Stimulated activated CD4-positive, alpha-beta T cell treated with anti-CD3 and anti-CD28 coated beads, Interleukin-12 subunit alpha, Interleukin-12 subunit beta, amount 100 ng/mL, for 4 hours (primary cell): Measurements from ENCODE around the gene TRPV4.

Experiments
- DNase-seq: peaks from one replicate; pipeline ENCODE4 v3.0.0-alpha.2; 2020

The TRPV4 gene

GRCh38 chr12:109760930-109761921 is 72.0 kb downstream of the TRPV4 start:
- DNase-seq, result no peak

GRCh38 chr12:109760031-109760929 is 72.9 kb downstream of the TRPV4 start:
- no peak for DNase-seq

GRCh38 chr12:109759595-109759994 is 73.6 kb downstream of the TRPV4 start:
- DNase-seq, result no peak

GRCh38 chr12:109758426-109759420 is 74.5 kb downstream of the TRPV4 start:
- DNase-seq, result no peak

- DNase-seq, result no peak
Measured at GRCh38 chr12:109757671-109758265, 75.4 kb downstream of the TRPV4 start.

- DNase-seq, result no peak
Measured at GRCh38 chr12:109756457-109756856, 76.7 kb downstream of the TRPV4 start.

- no peak for DNase-seq
Measured at GRCh38 chr12:109753959-109754358, 79.2 kb downstream of the TRPV4 start.

- no peak for DNase-seq
Measured at GRCh38 chr12:109753054-109753401, 80.2 kb downstream of the TRPV4 start.

- DNase-seq, result no peak
Measured at GRCh38 chr12:109752117-109753053, 80.8 kb downstream of the TRPV4 start.

- DNase-seq, result no peak
Measured at GRCh38 chr12:109744986-109745942, 87.9 kb downstream of the TRPV4 start.

- DNase-seq, result no peak
Measured at GRCh38 chr12:109744026-109744425, 89.2 kb downstream of the TRPV4 start.

- DNase-seq, result no peak
Measured at GRCh38 chr12:109743076-109743910, 89.9 kb downstream of the TRPV4 start.

GRCh38 chr12:109741970-109742703 is 91.1 kb downstream of the TRPV4 start:
- no peak for DNase-seq

GRCh38 chr12:109741286-109741969 is 91.8 kb downstream of the TRPV4 start:
- no peak for DNase-seq

GRCh38 chr12:109740694-109741245 is 92.4 kb downstream of the TRPV4 start:
- no peak for DNase-seq

GRCh38 chr12:109739747-109740693 is 93.2 kb downstream of the TRPV4 start:
- no peak for DNase-seq
